ENCODE results near the gene ZNF282.
"Not testable (repeated sequence)": the region's sequence is repeated elsewhere in the genome, so short reads cannot be mapped to it uniquely, and the experiment has no call there.

The ZNF282 gene

GRCh38 chr7:149225656-149226055 is 30.3 kb downstream of the ZNF282 start:
- no peak for DNase-seq

- not testable (repeated sequence) for DNase-seq
These were observed 31.0 kb downstream of the ZNF282 start for GRCh38 chr7:149226366-149226765.

- no peak for DNase-seq
These were observed 31.6 kb downstream of the ZNF282 start for GRCh38 chr7:149226840-149227494.

- peak in 1 of 2 donors; percentile 5 for DNase-seq
These were observed 33.6 kb downstream of the ZNF282 start for GRCh38 chr7:149228831-149229471.

GRCh38 chr7:149229526-149229925 is 34.2 kb downstream of the ZNF282 start:
- DNase-seq, result no peak

GRCh38 chr7:149232362-149232761 is 37.0 kb downstream of the ZNF282 start:
- no peak for DNase-seq

GRCh38 chr7:149233655-149234204 is 38.4 kb downstream of the ZNF282 start:
- DNase-seq, result not testable (repeated sequence)

- DNase-seq, result no peak
These were observed 42.2 kb downstream of the ZNF282 start for GRCh38 chr7:149237502-149237901.

- no peak for DNase-seq
These were observed 42.7 kb downstream of the ZNF282 start for GRCh38 chr7:149238051-149238450.

- peak; percentile 94 to 95 for DNase-seq
These were observed 44.2 kb downstream of the ZNF282 start, which contains the start of gene ZNF212 for GRCh38 chr7:149239345-149240143. ZNF212 (plus strand) TSS chr7:149239651; CDS start chr7:149239779, 128 bp downstream.

- no peak for DNase-seq
These were observed 45.3 kb downstream of the ZNF282 start for GRCh38 chr7:149240637-149241036.

- no peak for DNase-seq
These were observed 46.4 kb downstream of the ZNF282 start for GRCh38 chr7:149241696-149242095.

GRCh38 chr7:149245244-149245643 is 49.9 kb downstream of the ZNF282 start:
- DNase-seq, result peak; percentile 4 to 22

GRCh38 chr7:149245744-149246143 is 50.4 kb downstream of the ZNF282 start:
- DNase-seq, result no peak

- no peak for DNase-seq
These were observed 53.4 kb downstream of the ZNF282 start for GRCh38 chr7:149248777-149249176.

GRCh38 chr7:149250151-149250550 is 54.8 kb downstream of the ZNF282 start:
- DNase-seq, result not testable (repeated sequence)

GRCh38 chr7:149251518-149251917 is 56.2 kb downstream of the ZNF282 start:
- not testable (repeated sequence) for DNase-seq

GRCh38 chr7:149252378-149252777 is 57.0 kb downstream of the ZNF282 start:
- DNase-seq, result no peak

- DNase-seq, result no peak
These were observed 58.3 kb downstream of the ZNF282 start for GRCh38 chr7:149253665-149254064.

GRCh38 chr7:149254181-149254858 is 59.0 kb downstream of the ZNF282 start:
- DNase-seq, result no peak

- DNase-seq, result no peak
These were observed 59.8 kb downstream of the ZNF282 start for GRCh38 chr7:149255174-149255573.

GRCh38 chr7:149256568-149256967 is 61.2 kb downstream of the ZNF282 start:
- no peak for DNase-seq

GRCh38 chr7:149257146-149257545 is 61.8 kb downstream of the ZNF282 start:
- DNase-seq, result no peak

Measured in inflammatory macrophage (primary cell).